ENCODE data around the gene ATP6AP2.
"Not testable (repeated sequence)": the region's sequence is repeated elsewhere in the genome, so short reads cannot be mapped to it uniquely, and the experiment has no call there.

Gene ATP6AP2

DNA sequence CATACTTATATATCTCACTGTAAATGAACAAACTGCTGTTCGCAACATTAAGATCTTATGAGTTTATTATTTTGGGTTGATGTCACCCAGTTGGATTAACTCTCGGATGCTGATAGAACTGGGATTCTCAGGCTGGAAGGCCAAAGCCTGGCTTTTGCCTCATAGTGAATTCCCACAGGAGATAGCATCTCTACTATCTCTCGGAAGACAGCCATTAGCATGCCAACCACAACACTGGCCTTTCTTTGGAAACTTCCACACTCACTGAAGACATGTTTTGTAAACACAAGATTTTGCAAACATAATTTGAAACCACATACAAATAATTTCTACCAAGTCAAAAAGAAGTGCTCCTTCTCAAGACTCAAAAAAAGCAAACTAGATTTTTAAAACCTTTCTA, 4.5 kb upstream of the ATP6AP2 start:
- DNase-seq: no peak

DNA sequence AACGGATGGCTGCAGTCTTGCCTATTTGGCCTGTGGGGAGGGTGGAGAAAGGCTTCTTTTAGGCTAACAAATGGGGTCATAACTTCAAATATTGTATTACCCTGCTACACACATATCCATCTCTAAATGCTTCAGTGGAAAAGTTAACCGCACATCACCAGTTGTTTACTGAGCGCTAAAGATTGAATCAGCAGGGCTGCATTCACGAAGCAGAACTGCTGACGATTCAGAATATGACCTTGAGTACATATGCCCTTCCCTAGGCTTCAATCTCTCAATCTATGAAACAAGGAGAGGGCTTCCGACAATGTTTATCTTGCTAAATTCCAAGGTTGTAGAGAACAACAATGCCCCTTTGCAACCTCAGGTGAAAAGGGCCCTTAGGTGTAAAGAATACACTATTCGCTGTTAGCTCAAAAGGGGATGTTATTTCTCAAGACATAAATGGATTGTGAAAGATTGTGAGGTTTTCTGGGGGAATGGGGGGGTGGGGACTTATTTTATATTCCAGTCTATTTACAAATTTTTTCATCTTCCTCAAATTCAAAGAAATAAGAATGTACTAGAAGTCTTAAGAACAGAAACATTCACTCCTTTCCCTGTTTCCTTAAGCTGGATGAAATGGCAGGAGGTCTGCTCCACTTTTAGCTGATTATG, 2.6 kb upstream of the ATP6AP2 start:
- DNase-seq: no peak

DNA sequence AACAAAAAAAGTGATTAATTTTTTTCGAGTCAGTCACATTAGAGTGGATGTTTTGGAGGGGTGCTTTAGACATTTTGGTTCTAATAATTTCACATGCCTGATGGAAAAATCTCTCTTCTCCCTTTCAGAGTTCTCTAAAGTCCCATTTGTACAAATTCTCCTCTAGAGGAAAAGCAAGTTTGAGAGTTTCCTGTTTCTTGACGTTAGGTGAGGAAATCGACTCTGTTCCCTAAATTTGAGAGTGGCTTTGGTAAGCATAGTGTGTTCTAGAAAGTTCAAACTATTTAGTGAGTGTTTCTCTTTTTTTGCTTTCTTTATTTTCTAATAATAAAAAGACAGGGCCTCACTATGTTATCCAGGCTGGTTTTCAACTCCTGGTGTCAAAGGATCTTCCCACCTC, 1.6 kb upstream of the ATP6AP2 start:
- DNase-seq: no peak

DNA sequence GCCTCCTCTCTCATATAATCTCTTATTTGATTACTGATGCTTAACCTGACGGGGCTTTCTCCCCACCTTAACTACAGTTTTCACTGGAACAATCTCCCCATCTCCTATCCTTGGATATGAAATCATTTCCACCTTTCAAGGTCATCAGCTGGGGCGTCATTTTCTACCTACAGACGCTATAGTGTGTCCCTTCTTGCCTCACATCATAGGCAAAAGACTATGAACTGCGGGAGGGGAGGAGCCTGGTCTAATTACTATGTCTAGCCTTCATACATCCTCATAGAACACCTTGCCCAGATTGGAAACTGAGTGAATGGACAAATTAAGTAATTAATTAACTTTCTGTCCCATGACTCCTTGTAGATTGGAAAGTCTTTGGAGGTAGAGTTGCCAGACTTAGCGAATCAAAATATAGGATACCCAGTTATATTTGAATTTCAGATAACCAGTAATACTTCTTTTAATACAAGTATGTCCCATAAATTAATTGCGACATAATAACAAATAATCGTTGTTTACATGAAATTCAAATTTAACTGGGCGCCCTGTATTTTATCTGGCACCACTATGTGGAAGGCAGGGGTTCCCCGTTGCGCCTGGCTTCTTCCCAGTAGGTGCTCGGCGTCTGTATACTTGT, 752 bp upstream of the ATP6AP2 start:
- peak; percentile 14 for DNase-seq

DNA sequence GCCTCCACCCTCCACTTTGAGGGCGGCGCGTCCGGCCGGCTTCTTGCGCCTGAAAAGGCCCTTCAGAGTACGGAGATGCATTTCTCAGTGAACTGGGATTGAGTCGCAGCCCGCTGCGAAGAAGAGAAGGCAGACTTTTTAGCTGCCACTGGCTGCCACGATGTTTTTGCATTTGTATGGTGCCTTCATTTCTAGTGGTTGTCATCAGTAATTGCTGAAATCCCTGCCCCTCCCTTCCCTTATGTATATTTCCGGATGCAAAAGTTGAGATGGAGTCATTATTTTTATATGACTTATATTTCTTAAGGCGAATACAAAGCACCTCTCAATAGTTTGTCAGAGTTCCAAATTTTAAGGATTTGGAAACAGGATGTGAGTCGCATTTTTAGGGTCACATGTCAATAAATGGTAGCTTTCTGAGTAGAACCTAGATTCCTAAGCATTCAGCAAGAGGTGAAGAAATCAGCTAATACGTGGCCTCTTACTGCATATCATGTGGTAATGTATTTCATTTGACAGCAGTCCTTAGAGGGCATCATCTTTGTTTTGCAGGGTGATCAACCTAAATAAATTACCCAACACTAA, 658 bp downstream of the ATP6AP2 start:
- no peak for DNase-seq

DNA sequence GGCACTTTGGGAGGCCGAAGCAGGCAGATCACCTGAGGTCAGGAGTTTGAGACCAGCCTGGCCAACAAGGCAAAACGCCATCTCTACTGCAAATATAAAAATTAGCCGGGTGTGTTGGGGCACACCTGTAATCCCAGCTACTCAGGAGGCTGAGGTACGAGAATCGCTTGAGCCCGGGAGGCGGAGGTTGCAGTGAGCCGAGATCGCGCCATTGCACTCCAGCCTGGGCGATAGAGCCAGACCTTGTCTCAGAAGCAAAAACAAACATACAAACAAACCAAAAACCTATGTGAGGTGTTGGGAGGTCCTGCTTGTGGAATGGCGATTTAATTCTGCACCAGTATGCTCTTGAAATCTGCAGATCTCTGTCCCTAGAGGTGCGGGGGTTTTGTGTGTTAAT, 1.4 kb downstream of the ATP6AP2 start:
- DNase-seq: not testable (repeated sequence)

DNA sequence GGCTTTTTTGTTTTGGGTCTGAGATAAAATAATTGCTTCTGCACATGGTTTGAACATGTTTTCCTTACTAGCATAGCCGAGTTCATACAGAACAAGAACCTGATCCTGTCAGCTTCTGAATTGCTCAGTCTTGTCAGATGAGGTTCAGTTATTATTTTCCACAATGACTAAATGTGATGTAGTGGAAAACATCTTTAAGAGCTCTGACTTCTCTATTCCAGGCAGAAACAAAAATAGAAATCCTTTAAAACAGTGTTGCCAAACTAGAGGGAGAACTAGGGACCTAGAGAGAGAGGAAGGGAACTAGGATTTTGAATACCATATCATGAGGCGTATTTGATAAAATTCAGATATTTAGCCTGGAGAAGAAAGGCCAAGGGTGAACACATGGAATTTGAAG, 2.0 kb downstream of the ATP6AP2 start:
- no peak for DNase-seq

DNA sequence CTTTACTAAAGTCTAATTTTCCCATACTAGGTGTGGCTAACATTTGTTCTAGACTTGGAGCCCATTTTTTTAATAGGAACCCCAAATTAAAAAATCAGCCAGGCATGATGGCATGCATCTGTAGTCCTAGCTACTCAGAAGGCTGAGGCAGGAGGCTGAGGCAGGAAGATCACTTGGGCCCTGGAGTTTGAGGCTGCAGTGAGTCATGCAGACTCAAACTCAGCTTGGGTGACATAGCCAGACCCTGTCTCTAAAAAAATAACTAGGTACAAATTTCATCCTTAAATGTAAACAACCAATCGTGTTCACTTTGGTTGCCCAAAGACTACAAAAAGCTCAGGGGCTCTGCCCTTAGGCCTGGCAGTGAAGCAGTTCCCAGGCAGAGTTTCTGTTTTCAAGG, 6.9 kb downstream of the ATP6AP2 start:
- DNase-seq: not testable (repeated sequence)

DNA sequence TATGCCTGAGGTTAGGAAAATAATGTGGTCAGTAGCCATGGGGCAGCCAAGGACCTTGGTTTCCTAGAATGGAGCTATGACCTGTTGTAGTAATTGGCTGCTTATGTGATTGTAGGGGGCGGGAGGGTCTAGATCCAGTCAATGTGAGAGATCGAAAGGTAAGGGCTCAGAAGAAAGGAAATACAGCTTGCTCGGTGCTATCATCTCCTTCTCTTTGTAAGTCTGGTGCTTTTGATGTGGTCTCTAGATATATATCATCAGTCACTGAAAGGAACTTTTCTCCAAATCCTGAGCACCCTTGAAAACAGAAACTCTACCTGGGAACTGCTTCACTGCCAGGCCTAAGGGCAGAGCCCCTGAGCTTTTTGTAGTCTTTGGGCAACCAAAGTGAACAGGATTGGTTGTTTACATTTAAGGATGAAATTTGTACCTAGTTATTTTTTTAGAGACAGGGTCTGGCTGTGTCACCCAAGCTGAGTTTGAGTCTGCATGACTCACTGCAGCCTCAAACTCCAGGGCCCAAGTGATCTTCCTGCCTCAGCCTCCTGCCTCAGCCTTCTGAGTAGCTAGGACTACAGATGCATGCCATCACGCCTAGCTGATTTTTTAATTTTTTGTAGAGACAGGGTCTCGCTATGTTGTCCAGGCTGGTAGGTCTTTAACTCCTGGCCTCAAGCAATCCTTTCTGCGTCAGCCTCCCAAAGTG, 9.0 kb downstream of the ATP6AP2 start:
- DNase-seq: not testable (repeated sequence)

DNA sequence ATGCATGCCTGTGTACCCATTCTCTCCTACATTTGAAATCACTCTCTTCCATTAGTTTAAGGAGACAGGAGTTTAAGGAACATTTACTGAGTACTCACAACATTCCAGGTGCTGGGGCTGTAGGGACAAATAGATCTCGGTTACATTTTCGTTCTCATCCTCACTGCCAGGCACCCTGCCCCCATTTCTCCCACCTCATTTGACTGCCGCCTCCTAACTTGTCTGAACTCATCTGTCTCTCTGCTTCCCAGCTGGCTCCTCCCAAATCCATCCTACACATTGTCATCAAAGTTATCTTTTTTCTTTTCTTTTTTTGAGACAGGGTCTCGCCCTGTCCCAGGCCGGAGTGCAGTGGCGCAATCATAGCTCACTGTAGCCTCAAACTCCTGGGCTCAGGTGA, 22.7 kb downstream of the ATP6AP2 start:
- no peak for DNase-seq

DNA sequence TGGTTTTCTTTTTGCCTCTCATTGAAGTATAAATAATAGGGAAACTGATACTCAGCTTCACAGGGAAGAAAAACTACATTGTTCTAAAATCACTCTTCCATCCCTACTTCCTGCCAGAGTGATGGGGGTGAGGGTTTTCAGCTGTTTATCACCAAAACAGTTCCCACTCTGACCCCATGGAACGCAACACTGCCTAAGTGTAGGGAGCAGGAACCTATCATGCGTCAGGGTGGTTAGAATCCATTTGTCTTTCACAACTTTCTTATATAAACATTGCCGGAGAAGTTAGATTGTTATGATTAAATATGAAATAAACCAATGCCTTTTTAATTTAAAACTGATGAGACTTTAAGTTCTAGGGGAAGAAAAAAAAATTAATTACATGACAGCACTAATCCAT, 26.6 kb downstream of the ATP6AP2 start:
- no peak for DNase-seq

DNA sequence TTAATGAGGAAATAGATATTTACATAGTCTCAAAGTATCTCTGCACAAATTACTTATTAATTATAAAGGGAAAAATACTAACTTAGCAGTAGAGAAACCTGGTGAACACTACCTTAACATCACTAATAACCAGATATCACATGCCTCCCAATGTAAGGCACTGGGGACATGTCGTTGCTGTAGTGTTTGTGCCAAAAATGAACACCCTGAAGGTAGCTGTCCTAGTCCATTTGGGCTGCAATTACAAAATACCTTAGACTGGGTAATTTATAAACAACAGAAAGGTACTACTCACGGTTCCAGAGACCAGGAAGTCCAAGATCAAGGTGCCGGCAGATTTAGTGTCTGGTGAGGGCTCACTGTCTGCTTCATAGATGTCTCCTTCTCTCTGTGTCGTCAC, 31.7 kb downstream of the ATP6AP2 start:
- no peak for DNase-seq

DNA sequence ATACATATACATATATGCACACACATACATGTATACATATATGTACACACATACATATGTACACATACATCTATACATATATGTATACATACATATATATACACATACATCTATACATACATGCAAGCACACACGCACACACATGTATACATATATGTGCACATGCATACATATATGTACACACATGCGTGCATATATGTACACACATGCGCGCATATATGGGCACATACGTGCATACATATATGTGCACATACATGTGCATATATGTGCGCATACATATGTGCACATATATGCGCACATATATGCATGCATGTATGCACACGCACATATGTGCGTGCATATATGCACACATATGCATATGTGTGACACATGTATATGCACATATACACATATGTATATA, 35.2 kb downstream of the ATP6AP2 start:
- DNase-seq: no peak

DNA sequence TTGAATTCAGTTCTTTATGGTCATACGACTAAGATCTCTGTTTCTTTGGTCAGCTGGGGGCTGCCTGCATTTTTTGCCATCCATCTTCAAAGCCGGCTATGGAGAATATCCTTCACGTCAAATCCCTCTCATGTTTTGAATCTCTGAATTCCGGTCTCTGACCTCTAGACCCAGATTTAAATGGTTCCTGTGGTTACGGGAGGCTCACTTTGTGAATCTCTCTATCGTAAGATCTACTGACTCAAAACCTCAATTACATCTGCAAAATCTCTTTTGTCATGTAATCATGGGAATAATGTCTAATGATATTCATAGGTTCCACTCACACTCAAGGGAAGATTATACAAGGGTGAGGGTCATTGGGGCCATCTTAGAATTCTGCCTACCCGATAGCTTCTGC, 36.8 kb downstream of the ATP6AP2 start:
- no peak for DNase-seq

DNA sequence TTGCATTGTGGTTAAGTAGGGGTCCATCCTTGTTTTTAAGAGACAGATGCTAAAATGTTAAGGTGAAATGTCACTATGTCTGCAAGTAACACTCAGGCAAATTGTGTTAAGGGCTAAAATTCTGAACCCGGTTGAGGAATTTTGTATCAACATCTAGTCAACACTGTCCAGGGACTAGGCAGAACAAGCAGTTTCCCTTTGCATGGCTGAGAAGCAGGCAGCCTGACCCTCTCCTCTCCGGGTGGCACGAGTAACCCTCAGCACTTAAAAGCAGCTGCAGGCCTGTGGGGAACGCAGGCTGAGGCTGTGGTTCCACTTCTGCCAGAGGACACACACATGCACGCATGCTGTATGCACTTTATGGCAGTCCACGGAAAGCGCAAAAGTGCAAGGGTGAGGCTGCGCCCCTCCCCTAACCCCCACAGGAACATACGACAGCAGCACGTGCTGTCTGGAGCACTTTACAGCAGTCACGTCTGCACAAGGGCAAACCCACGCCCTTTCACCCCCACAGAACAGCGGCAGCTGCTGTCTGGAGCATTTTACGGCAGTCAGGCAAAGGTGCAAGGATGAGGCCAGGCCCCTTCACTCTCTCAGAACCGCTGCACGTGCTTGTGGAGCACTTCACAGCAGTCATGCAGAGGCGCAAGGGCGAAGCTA, 41.8 kb downstream of the ATP6AP2 start:
- no peak for DNase-seq

DNA sequence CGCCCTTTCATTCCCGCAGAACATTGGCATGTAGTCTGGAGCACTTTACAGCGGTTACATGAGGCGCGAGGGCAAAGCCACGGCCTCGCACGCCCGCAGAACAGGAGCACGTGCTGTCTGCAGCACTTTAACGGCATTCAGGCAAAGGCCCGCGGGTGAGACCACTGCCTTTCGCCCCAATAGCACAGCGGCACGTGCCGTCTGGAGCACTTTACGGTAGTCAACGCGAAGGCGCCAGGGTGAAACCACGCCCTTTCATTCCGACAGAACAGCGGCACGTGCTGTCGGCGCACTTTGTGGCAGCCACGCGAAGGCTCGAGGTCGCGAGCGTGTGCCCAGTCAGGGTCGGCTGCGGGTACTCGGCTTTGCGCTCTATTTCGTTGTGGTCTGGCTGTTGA, 42.4 kb downstream of the ATP6AP2 start, which contains the start of gene MPC1L:
MPC1L (plus strand) TSS at position 290 of the 398 bp plus-strand sequence. CDS start 138 bp downstream, outside the sequence.
- no peak for DNase-seq

DNA sequence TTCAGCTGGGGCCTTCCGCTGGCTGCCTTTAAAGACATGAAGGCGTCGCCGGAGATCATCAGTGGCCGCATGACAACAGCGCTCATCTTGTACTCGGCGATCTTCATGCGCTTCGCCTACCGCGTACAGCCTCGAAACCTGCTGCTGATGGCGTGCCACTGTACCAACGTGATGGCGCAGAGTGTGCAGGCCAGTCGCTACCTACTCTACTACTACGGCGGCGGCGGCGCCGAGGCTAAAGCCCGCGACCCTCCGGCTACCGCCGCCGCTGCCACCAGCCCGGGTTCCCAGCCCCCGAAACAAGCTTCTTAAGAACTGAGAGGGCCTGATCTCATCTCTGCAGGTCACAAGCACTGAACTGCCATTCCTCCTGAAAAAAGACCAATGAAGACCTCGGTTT, 42.9 kb downstream of the ATP6AP2 start:
- no peak for DNase-seq

DNA sequence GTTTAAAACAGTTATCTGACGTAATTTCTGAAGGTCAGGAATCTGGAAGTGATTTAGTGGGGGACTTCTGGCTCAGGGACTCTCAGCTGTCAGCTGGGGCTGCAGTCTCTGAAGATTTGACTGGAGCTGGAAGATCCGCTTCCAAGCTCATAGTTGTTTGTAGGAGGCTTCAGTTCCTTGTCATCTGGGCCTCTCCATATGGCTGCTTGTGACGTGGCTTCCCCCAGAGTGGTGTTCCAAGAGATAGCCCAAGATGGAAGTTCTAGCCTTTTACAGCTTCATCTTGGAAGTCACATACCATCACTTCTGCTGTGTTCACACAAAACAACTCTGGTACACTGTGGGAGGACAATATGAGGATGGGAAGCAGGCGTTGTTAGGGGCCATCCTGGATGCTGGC, 44.5 kb downstream of the ATP6AP2 start:
- no peak for DNase-seq

DNA sequence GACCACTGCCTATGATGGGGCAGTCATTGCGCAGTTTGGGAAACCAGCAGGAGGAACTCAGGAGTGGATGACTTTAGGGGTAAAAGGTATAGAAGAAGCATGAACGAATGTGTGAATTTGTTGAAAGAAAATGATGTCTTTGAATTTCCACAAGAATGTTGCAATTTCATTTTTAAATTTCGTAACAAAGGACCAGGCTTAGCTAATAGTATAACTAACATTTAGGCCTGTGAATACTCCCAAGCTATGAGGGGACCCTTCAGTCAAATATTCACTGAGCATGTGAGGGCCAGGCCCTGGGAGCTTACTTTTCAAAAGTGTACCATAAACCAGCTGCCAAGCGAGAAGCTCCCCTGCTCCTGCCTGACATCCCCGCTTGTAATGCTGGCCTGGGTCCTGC, 47.7 kb downstream of the ATP6AP2 start:
- DNase-seq: no peak

DNA sequence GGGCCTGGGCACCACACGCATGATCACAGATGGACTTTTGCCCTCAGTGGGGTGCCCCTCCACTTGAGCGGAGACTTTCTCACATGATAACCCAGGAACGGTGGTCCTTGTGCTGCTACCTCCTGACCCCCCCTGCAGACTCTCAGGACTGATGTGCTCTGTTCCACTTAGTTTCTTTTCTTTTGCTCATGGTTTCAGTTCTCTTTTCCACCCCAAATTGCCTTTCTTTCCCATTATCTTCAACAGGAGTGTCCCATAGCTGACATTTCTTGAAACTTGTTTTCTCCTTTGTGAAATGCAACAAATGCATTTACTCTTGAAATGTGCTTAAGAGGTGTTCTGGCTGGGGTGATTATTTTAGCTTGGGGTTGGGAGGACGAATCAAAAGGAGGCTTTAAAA, 51.4 kb downstream of the ATP6AP2 start:
- DNase-seq: no peak

DNA sequence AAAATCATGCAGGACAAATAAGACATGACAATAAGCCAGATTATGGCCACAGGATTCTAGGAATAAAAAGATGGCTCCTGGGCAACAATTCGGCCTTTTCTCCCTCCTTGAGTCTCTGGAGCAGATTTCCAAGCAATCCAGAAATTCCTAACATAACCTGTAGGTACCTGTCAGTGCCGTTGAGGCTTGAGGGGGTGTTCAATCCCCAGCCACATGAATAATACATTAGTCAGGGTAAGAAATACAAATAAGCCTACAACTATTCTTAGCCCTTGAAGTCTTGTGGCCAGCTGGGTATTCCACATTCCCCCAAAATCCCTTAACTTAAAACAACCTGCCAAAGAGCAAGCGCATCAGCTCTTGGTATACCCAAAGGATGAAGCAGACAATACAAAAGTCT, 56.9 kb downstream of the ATP6AP2 start:
- DNase-seq: no peak

DNA sequence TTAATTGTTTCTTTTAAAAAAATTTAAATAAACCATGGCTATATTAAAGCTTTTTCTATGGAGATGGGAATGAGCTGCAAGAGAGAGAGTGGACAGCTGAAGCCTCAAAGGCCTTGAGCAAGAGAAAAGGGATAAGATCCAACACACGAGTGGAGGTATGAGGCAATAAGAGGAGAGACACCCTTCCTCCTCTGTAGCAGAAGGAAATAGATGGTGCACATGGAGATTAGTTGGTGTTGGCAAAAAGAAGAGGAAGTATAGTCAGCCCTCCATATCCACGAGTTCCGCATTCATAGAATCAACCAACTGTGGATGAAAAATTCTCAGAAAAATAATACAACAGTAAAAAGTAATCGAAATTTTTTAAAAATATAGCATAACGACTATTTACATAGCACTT, 63.4 kb downstream of the ATP6AP2 start:
- DNase-seq: peak; percentile 87

DNA sequence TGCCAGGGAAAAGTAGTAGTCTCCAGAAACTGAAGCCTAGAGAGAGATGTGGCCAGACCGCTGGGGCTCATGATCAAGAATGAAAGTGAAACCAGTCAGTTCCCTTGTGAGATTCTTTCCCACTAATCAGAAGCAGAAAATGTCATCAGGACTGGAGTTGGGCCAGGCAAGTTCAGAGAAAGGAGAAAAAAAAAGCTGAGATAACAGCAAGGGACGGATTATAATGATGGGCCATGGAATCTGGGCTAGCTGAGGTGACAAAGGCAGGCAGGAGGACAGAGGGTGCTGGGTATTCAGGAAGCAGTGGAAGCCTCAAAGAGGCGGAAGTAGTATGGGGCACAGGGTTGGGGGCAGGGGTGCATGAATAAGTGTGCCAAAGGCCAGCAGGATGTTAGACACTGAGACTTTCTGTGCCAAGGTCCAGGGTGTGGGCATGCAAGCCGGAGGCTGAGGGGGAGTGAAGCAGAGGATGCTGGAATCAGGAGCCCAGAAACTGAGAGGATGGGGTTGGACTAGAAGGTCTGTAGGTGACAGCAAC, 64.1 kb downstream of the ATP6AP2 start:
- DNase-seq: peak; percentile 92
